Tibial nerve (tissue), 4 donors: ENCODE results near the gene CSNK2B. TPM values are rescaled to one million over a fixed set of nuclear protein-coding genes. Genes with fewer than 3 reads are reported as not detected.
"Not testable (repeated sequence)": the region's sequence is repeated elsewhere in the genome, so short reads cannot be mapped to it uniquely, and the experiment has no call there.

Experiments
- DNase-seq, 2 donors: peaks; one replicate each; pipeline ENCODE4 v3.0.0-alpha.2; 2019; ENCODE audit warnings: low spot score in 2 of 2
- H3K27ac ChIP-seq, 4 donors: fragments of 200-600 bp; sonication (generic) in 3 of 4; one replicate each; pipeline ENCODE4 v1.5.1; 2017 to 2019; ENCODE audit warnings: mild to moderate bottlenecking in 1 of 4
- H3K27me3 ChIP-seq, 2 donors: fragments of 200-600 bp; sonication (generic) in 1 of 2; one replicate each; pipeline versions ENCODE4 v1.5.1 to v1.6.0; 2017 to 2019
- H3K36me3 ChIP-seq, 3 donors: fragments of 200-600 bp; sonication (generic); one replicate each; pipeline ENCODE4 v1.5.1; 2018 to 2019
- H3K4me1 ChIP-seq, 4 donors: fragments of 200-600 bp; sonication (generic) in 3 of 4; one replicate each; pipeline ENCODE4 v1.5.1; 2017 to 2019
- H3K4me3 ChIP-seq, 4 donors: fragments of 200-600 bp; sonication (generic) in 3 of 4; one replicate each; pipeline ENCODE4 v1.5.1; 2017 to 2019; ENCODE audit warnings: mild to moderate bottlenecking in 1 of 4, moderate library complexity in 1 of 4
- H3K9me3 ChIP-seq, 4 donors: fragments of 200-600 bp; sonication (generic) in 3 of 4; one replicate each; pipeline ENCODE4 v1.5.1; 2017 to 2019
- EP300 ChIP-seq, 2 donors: sonication (generic); formaldehyde crosslinking; IDR thresholded peaks; one replicate each; pipeline ENCODE4 v1.6.1; 2017; ENCODE audit warnings: antibody characterized with exemption in 2 of 2, mild to moderate bottlenecking in 1 of 2
- POLR2A ChIP-seq, 2 donors: fragments of 450-650 bp; IDR thresholded peaks; one replicate each; pipeline ENCODE4 v1.6.1; 2017; ENCODE audit warnings: antibody characterized with exemption in 2 of 2, mild to moderate bottlenecking in 2 of 2, moderate library complexity in 2 of 2
- WGBS, 2 donors: methylation state at CpG; one replicate each; pipeline ENCODE4 v1.1.5; 2018; 5-methylcytosine and 5-hydroxymethylcytosine counted together
- total RNA-seq, 4 donors: library from RNA; depleted of rRNA; stranded (reverse); fragments of >200 nt; gene quantifications; one replicate each; pipeline ENCODE4 v1.1.0, GENCODE V29; 2016
- TF ChIP-seq, protein P1 (sequence below), 5 experiments: fragments of 200-600 bp in 3 of 5; fragments of 450-650 bp in 2 of 5; sonication (generic) in 3 of 5; IDR thresholded peaks; one replicate each; pipeline ENCODE4 v1.5.1; 2016 to 2019; ENCODE audit warnings: antibody characterized with exemption in 5 of 5, mild to moderate bottlenecking in 3 of 5, moderate library complexity in 2 of 5

CSNK2B gene
- total RNA-seq, 4 donors from 2014 or later = 183 to 207 (median 188) TPM

DNA sequence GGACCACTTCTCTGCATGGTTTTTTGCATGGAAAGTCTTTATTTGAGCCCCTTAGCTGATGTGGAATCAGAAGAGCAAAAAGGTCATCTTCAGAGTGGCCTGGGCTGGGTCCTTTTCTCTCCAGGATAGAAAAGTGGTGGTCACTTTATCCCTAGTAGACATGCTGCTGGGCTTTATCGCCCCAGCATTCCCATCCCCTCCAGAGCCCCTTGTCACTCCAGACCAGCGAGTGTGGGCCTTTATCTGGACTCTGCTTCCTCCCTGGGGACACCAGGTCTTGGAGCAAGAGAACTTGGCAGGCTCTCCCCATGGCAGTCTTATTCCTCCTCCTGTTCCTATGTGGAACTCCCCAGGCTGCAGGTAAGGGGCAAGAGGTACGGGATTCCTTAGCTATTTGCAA lies 40.7 kb downstream of the CSNK2B start, which contains the start of gene LY6G6F:
Gene LY6G6F (plus strand): TSS at position 268 of the 400 bp plus-strand sequence. CDS start 41 bp downstream, at position 309.
- H3K4me3 ChIP-seq = no peak within 1 kb of the TSS
- H3K9me3 ChIP-seq = no peaks in the 10 kb centered on the region
- no peak within 1 kb of the TSS for H3K27ac ChIP-seq
- TF ChIP-seq, protein P1, sequence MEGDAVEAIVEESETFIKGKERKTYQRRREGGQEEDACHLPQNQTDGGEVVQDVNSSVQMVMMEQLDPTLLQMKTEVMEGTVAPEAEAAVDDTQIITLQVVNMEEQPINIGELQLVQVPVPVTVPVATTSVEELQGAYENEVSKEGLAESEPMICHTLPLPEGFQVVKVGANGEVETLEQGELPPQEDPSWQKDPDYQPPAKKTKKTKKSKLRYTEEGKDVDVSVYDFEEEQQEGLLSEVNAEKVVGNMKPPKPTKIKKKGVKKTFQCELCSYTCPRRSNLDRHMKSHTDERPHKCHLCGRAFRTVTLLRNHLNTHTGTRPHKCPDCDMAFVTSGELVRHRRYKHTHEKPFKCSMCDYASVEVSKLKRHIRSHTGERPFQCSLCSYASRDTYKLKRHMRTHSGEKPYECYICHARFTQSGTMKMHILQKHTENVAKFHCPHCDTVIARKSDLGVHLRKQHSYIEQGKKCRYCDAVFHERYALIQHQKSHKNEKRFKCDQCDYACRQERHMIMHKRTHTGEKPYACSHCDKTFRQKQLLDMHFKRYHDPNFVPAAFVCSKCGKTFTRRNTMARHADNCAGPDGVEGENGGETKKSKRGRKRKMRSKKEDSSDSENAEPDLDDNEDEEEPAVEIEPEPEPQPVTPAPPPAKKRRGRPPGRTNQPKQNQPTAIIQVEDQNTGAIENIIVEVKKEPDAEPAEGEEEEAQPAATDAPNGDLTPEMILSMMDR (IDR thresholded peaks at IDR 0.05) = no peak
- TF ChIP-seq POLR2A (IDR thresholded peaks at IDR 0.05) (no peak), EP300 (IDR thresholded peaks at IDR 0.05) (no peak)
- WGBS, 2 donors = 62 to 68% methylated on average over 3 of the region's 3 CpGs
- H3K4me1 ChIP-seq = peaks cover 0 to 17% (median 10%) of the 10 kb centered on the region in 4 donors
- no peaks in the 10 kb centered on the region for H3K27me3 ChIP-seq
- no peak for DNase-seq
- no peaks in the 10 kb centered on the region for H3K36me3 ChIP-seq

DNA sequence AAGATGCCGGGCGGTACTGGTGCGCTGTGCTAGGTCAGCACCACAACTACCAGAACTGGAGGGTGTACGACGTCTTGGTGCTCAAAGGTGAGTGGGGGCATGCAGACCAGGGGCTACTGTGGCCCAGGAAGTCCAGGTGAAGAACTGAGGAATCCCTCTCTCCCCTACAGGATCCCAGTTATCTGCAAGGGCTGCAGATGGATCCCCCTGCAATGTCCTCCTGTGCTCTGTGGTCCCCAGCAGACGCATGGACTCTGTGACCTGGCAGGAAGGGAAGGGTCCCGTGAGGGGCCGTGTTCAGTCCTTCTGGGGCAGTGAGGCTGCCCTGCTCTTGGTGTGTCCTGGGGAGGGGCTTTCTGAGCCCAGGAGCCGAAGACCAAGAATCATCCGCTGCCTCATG lies 41.8 kb downstream of the CSNK2B start:
- Histone ChIP-seq H3K4me3 (no peak overlapping the region), H3K9me3 (no peaks in the 10 kb centered on the region), H3K27me3 (no peaks in the 10 kb centered on the region), H3K4me1 (peaks cover 0 to 9% (median 3%) of the 10 kb centered on the region in 4 donors), H3K27ac (no peak overlapping the region), H3K36me3 (no peaks in the 10 kb centered on the region)
- no peak for DNase-seq
- TF ChIP-seq, protein P1 (IDR thresholded peaks at IDR 0.05) = no peak
- no peak for TF ChIP-seq POLR2A (IDR thresholded peaks at IDR 0.05)
- TF ChIP-seq EP300 (IDR thresholded peaks at IDR 0.05) = no peak
- WGBS, 2 donors = 84 to 87% methylated on average over 8 to 10 of the region's 10 CpGs

DNA sequence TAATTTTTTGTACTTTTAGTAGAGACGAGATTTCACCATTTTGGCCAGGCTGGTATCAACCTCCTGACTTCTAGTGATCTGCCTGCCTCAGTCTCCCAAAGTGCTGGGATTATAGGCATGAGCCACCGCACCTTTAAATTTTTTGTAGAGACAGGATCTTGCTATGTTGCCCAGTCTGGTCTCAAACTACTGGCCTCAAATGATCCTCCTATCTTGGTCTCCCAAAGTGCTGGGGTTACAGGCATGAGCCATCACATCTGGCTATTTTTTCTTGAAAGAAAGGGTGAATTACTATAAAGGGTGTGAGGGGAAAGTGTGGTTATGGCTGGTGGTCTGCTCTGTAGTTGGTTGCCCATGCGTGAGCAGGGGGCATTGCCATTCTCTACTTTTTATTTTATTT lies 42.3 kb downstream of the CSNK2B start:
- TF ChIP-seq, protein P1 (IDR thresholded peaks at IDR 0.05) = no peak
- TF ChIP-seq EP300 (IDR thresholded peaks at IDR 0.05) = no peak
- no peak for TF ChIP-seq POLR2A (IDR thresholded peaks at IDR 0.05)
- WGBS, 2 donors = 92 to 93% methylated on average over 3 of the region's 3 CpGs
- Histone ChIP-seq H3K27ac (no peak overlapping the region), H3K4me3 (no peak overlapping the region), H3K27me3 (no peaks in the 10 kb centered on the region), H3K4me1 (peaks cover 0 to 9% (median 3%) of the 10 kb centered on the region in 4 donors), H3K9me3 (no peaks in the 10 kb centered on the region), H3K36me3 (no peaks in the 10 kb centered on the region)
- DNase-seq = no peak

DNA sequence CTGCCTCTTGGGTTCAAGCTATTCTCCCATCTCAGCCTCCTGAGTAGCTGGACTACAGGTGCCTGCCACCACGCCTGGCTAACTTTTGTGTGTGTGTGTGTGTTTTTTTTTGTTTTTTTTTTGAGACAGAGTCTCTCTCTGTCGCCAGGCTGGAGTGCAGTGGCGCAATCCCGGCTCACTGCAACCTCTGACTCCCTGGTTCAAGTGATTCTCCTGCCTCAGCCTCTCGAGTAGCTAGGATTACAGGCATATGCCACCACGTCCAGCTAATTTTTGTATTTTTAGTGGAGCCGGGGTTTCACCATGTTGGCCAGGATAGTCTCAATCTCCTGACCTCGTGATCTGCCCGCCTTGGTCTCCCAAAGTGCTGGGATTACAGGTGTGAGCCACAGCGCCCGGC lies 43.3 kb downstream of the CSNK2B start:
- not testable (repeated sequence) for H3K27me3 ChIP-seq, DNase-seq, H3K4me3 ChIP-seq, H3K36me3 ChIP-seq, H3K27ac ChIP-seq, H3K4me1 ChIP-seq, H3K9me3 ChIP-seq
- whole genome bisulfite sequencing, 2 donors = 87 to 88% methylated on average over 11 of the region's 11 CpGs

DNA sequence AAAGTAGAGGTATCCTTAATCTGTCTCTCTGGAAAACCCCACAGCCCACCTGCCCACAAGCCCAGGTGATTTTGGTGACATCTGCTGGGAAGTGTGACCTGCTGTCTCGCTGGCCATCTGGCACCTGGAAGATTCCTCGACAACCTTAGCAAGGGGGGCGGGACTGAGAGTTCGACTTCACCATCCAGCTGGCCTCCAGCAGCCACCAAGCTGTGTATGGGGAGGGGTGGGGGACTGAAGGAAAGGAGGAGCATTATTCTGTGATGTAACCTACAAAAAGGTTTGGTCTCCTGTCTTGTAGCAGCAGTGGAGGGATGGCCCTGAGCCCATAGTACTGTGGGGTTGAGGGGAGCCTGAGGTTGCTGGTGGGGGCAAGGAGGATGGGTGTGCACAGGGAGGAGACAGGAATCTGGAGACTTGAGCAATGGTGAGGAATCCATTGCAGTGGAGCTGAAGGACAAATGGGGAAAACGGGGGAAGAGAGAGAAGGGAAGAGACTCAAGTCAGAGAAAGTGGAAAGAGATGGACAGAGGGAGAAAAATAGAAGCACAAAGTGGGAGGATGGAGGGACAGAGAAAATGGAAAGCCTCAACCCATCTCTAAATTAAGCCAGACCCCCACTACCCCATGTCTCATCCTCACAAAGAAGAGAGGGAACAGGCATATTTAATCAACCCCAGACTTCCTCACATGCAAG lies 44.8 kb downstream of the CSNK2B start:
- WGBS, 2 donors = 69 to 72% methylated on average over 5 of the region's 5 CpGs
- TF ChIP-seq POLR2A (IDR thresholded peaks at IDR 0.05) = no peak
- no peak for TF ChIP-seq EP300 (IDR thresholded peaks at IDR 0.05)
- Histone ChIP-seq H3K27me3 (no peaks in the 10 kb centered on the region), H3K4me3 (no peak overlapping the region), H3K4me1 (peaks cover 0 to 7% (median 0%) of the 10 kb centered on the region in 4 donors), H3K27ac (no peak overlapping the region), H3K36me3 (no peaks in the 10 kb centered on the region), H3K9me3 (no peaks in the 10 kb centered on the region)
- no peak for DNase-seq

DNA sequence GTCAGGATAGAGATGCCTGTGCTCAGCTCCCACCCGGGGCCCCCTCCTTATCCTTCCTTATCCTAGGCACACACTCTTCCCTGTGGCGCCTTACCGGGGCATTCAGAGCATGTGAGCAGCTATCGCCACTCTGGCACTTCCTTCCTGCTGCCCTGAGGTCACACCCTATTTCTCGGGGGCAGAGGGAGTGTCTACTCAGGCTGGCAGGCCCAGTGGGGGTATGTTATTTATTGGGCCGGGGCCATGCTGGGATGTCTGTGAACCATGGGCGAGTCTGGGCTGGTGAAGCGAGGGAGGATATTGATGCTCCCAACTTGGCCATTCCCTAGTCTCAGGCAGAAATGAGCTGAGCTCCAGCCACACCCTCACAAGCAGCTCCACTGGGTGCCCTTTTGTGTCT lies 45.4 kb downstream of the CSNK2B start:
- no peak for DNase-seq
- no peak overlapping the region for H3K4me3 ChIP-seq
- H3K4me1 ChIP-seq = peaks cover 0 to 7% (median 0%) of the 10 kb centered on the region in 4 donors
- WGBS, 2 donors = 56 to 59% methylated on average over 8 of the region's 8 CpGs
- H3K36me3 ChIP-seq = no peaks in the 10 kb centered on the region
- no peak for TF ChIP-seq EP300 (IDR thresholded peaks at IDR 0.05)
- no peak overlapping the region for H3K27ac ChIP-seq
- no peaks in the 10 kb centered on the region for H3K27me3 ChIP-seq
- no peaks in the 10 kb centered on the region for H3K9me3 ChIP-seq
